GM12865 (cell line): Measurements from ENCODE around the gene RPL27.

Source experiments
- DNase-seq: peaks from one replicate; pipeline ENCODE4 v3.0.0; 2010; ENCODE audit warnings: low read depth
- H3K4me3 ChIP-seq: 2 replicates; pipeline ENCODE4 v1.5.1; 2011; ENCODE audit warnings: mild to moderate bottlenecking, low read depth, low read length, control low read depth
- CTCF ChIP-seq: IDR thresholded peaks from 2 replicates; pipeline ENCODE4 v1.5.1; 2011; ENCODE audit warnings: low read length, control low read depth, low read depth, inconsistent platforms; ENCODE audit not compliant: insufficient read depth; ENCODE audit errors: missing control alignments

Gene RPL27

GRCh38 chr17:43018008-43018853 lies 20.0 kb downstream of the RPL27 start:
- H3K4me3 ChIP-seq: no peak overlapping the region
- DNase-seq: peak; percentile 56

GRCh38 chr17:43018932-43019331 lies 20.7 kb downstream of the RPL27 start:
- H3K4me3 ChIP-seq: no peak overlapping the region
- no peak for DNase-seq
- no peak for TF ChIP-seq CTCF

More at GRCh38 chr17:43018008-43018853, 20.0 kb downstream of the RPL27 start:
- TF ChIP-seq CTCF: no peak

- H3K4me3 ChIP-seq: no peak overlapping the region
- DNase-seq: no peak
- no peak for TF ChIP-seq CTCF
Observed at GRCh38 chr17:43019418-43019817, 21.2 kb downstream of the RPL27 start.

GRCh38 chr17:43020030-43020621 lies 21.9 kb downstream of the RPL27 start:
- no peak for TF ChIP-seq CTCF
- no peak overlapping the region for H3K4me3 ChIP-seq
- DNase-seq: no peak

- no peak for TF ChIP-seq CTCF
- no peak for DNase-seq
- peak overlapping the region; percentile 68 for H3K4me3 ChIP-seq
Observed at GRCh38 chr17:43020789-43021740, 22.8 kb downstream of the RPL27 start.

- TF ChIP-seq CTCF: no peak
- peak within 1 kb of the TSS; percentile 68 for H3K4me3 ChIP-seq
- DNase-seq: peak; percentile 61
Observed at GRCh38 chr17:43021741-43022512, 23.7 kb downstream of the RPL27 start, which contains the start of gene VAT1. Gene VAT1 (minus strand): TSS chr17:43022385. CDS start chr17:43022322, 63 bp downstream.
